GM12878 (cell line): Measurements from ENCODE around the gene FIBCD1. TPM values are rescaled to one million over a fixed set of nuclear protein-coding genes. Genes with fewer than 3 reads are reported as not detected.

ENCODE experiments used
- ATAC-seq: fragments of 200-7000 bp; cut with Tn5 transposase; 3 replicates; pipeline ENCODE4 v1.9.1; 2020; ENCODE audit warnings: mild to moderate bottlenecking, moderate library complexity
- BruUV-seq: library from RNA; stranded (reverse); fragments of 400-500 nt; replicated peaks from 2 replicates; lab custom pipeline; 2021; lab: Mats Ljungman, UMichigan
- CTCF ChIA-PET: fragments of 300-600 bp; sonication (Branson Sonifier 250); formaldehyde crosslinking; extraction: SDS; loops from one replicate; lab custom pipeline; 2021; ENCODE audit warnings: inconsistent platforms; lab: Yijun Ruan, JAX
- POLR2A ChIA-PET: fragments of 350-600 bp; formaldehyde crosslinking; extraction: SDS; loops from one replicate; lab custom pipeline; 2021; ENCODE audit warnings: inconsistent platforms; lab: Charles Lee
- RAD21 ChIA-PET: fragments of 300-600 bp; sonication (Branson Sonifier 250); formaldehyde crosslinking; loops from one replicate; lab custom pipeline; 2023; ENCODE audit warnings: antibody characterized with exemption; ENCODE audit not compliant: unreplicated experiment; lab: Charles Lee
- SMC1A ChIA-PET: fragments of 300-600 bp; sonication (Branson Sonifier 250); formaldehyde crosslinking; loops from one replicate; lab custom pipeline; 2023; ENCODE audit not compliant: unreplicated experiment, uncharacterized antibody; lab: Charles Lee
- DNase-seq: peaks from one replicate; pipeline ENCODE4 v3.0.0-alpha.2; 2011; ENCODE audit warnings: low read depth, low spot score
- FAIRE-seq: peaks from 3 replicates; lab custom pipeline; 2011; peaks lifted over from hg19 to GRCh38; lab: Jason Lieb, UNC
- H2AFZ ChIP-seq: 2 replicates; pipeline ENCODE4 v1.6.0; 2011; ENCODE audit warnings: low read depth, low read length, control low read depth; ENCODE audit not compliant: control insufficient read depth
- H3K27ac ChIP-seq: 2 replicates; pipeline ENCODE4 v1.5.1; 2011; ENCODE audit warnings: control low read depth; ENCODE audit not compliant: control insufficient read depth, insufficient read depth
- H3K27me3 ChIP-seq, 2 experiments: replicated peaks in 1 of 2; 2 replicates each; pipeline versions ENCODE4 v1.6.0 to v1.6.1; 2011; ENCODE audit warnings: low read length in 1 of 2; ENCODE audit not compliant: control insufficient read depth in 2 of 2, insufficient read depth in 2 of 2
- H3K36me3 ChIP-seq, 2 experiments: 2 replicates each; pipeline ENCODE4 v1.5.1; 2011; ENCODE audit warnings: low read length in 1 of 2; ENCODE audit not compliant: control insufficient read depth in 2 of 2, insufficient read depth in 2 of 2
- H3K4me1 ChIP-seq: 2 replicates; pipeline ENCODE4 v1.6.1; 2011; ENCODE audit warnings: mild to moderate bottlenecking, low read length, moderate library complexity, mixed read lengths; ENCODE audit not compliant: control insufficient read depth, insufficient read depth
- H3K4me2 ChIP-seq: 2 replicates; pipeline ENCODE4 v1.6.0; 2011; ENCODE audit warnings: control low read depth; ENCODE audit not compliant: control insufficient read depth, insufficient read depth
- H3K4me3 ChIP-seq: fragments of 200-600 bp; sonication (generic); 2 replicates; pipeline ENCODE4 v1.5.1; 2016
- H3K79me2 ChIP-seq: 2 replicates; pipeline ENCODE4 v1.6.0; 2011; ENCODE audit warnings: low read length; ENCODE audit not compliant: control insufficient read depth, insufficient read depth
- H3K9ac ChIP-seq: 2 replicates; pipeline ENCODE4 v1.8.0; 2011; ENCODE audit warnings: low read length, control low read depth, mixed read lengths; ENCODE audit not compliant: control insufficient read depth, insufficient read depth
- H3K9me3 ChIP-seq: replicated peaks from 3 replicates; pipeline ENCODE4 v1.5.1; 2011; ENCODE audit warnings: mild to moderate bottlenecking, low read length; ENCODE audit not compliant: control insufficient read depth, insufficient read depth
- H4K20me1 ChIP-seq: 2 replicates; pipeline ENCODE4 v1.6.0; 2011; ENCODE audit not compliant: control insufficient read depth, insufficient read depth
- E2F8 ChIP-seq: fragments of 450-650 bp; IDR thresholded peaks from 2 replicates; pipeline ENCODE4 v1.6.1; 2018; ENCODE audit warnings: mild to moderate bottlenecking, low read depth, moderate library complexity; ENCODE audit not compliant: partially characterized antibody
- EP300 ChIP-seq, 2 experiments: fragments of 150-350 bp in 1 of 2; IDR thresholded peaks; 2 replicates each; pipeline ENCODE4 v1.6.1; 2011 to 2012; ENCODE audit warnings: low read depth in 2 of 2, low read length in 2 of 2, borderline replicate concordance in 1 of 2, improper control_type of control experiment in 1 of 2, inconsistent platforms in 1 of 2; ENCODE audit not compliant: control insufficient read depth in 1 of 2
- EZH2 ChIP-seq: IDR thresholded peaks from 2 replicates; pipeline ENCODE4 v1.6.1; 2012; ENCODE audit warnings: low read depth, mild to moderate bottlenecking, control low read depth, inconsistent platforms, low read length, borderline replicate concordance; ENCODE audit not compliant: control insufficient read depth
- NKRF ChIP-seq: fragments of 450-650 bp; conservative IDR thresholded peaks from 2 replicates; pipeline ENCODE4 v1.6.1; 2017; ENCODE audit warnings: mild to moderate bottlenecking, moderate library complexity
- NR2C2 ChIP-seq: IDR thresholded peaks from 2 replicates; pipeline ENCODE4 v1.6.1; 2011; ENCODE audit warnings: borderline replicate concordance, low read depth; ENCODE audit not compliant: control insufficient read depth, insufficient read length
- SPI1 ChIP-seq: IDR thresholded peaks from 2 replicates; pipeline ENCODE4 v1.6.1; 2011; ENCODE audit warnings: low read depth, mild to moderate bottlenecking, low read length, moderate library complexity, borderline replicate concordance; ENCODE audit not compliant: insufficient read depth
- USF2 ChIP-seq: IDR thresholded peaks from 2 replicates; pipeline ENCODE4 v1.6.1; 2011; ENCODE audit warnings: low read depth, low read length, improper control_type of control experiment, borderline replicate concordance
- ZNF592 ChIP-seq: fragments of 450-650 bp; IDR thresholded peaks from 2 replicates; pipeline ENCODE4 v1.6.1; 2017; ENCODE audit warnings: mild to moderate bottlenecking, moderate library complexity
- ZNF622 ChIP-seq: fragments of 450-650 bp; IDR thresholded peaks from 2 replicates; pipeline ENCODE4 v1.6.1; 2017; ENCODE audit warnings: mild to moderate bottlenecking, inconsistent platforms
- WGBS: methylation state at CpG from one replicate; pipeline ENCODE4 v1.1.6; 2016; ENCODE audit warnings: low lambda C conversion rate; ENCODE audit not compliant: insufficient replicate concordance, insufficient coverage; ENCODE audit errors: missing lambda C conversion rate; 5-methylcytosine and 5-hydroxymethylcytosine counted together
- in situ Hi-C: fragments of 300-500 bp; cut with MboI; formaldehyde crosslinking; loops from 9 replicates; pipeline ENCODE4 v1.14.3; 2018; ENCODE audit warnings: mixed read lengths
- intact Hi-C: fragments of 100-400 bp; cut with micrococcal nuclease; formaldehyde crosslinking; loops from one replicate; pipeline ENCODE4 v1.14.2; 2022; ENCODE audit not compliant: unreplicated experiment
- polyA plus RNA-seq, 11 experiments: library from polyadenylated mRNA; depleted of rRNA in 4 of 11; unstranded in 6 of 11; stranded (reverse) in 5 of 11; fragments of >200 nt; fragmentation: Nextera tagmentation in 4 of 11; fragmentation: Illumina TruSeq in 1 of 11; extraction: Ambion mirVana in 4 of 11; extraction: Trizol in 1 of 11; gene quantifications; 1 replicate in 1 of 11; 2 replicates in 10 of 11; pipeline versions ENCODE4 v1.2.1 to v1.2.3, GENCODE V29; 2011 to 2016; ENCODE audit warnings: inconsistent platforms in 2 of 11, missing spikeins in 2 of 11, low read depth in 1 of 11
- total RNA-seq, 4 experiments: library from RNA; depleted of rRNA in 3 of 4; stranded (reverse); fragments of >200 nt in 3 of 4; fragmentation: Illumina TruSeq in 1 of 4; extraction: Trizol in 1 of 4; gene quantifications; 2 replicates each; pipeline versions ENCODE4 v1.2.1 to v1.2.3, GENCODE V29; 2013 to 2021

The FIBCD1 gene
- total and polyA plus RNA-seq, 10 of the 15 experiments (the other 5 are each of a cell fraction or from before 2014, with no cell fraction given), result 0.04 to 0.95 (median 0.25) TPM; not detected in 6

- no peaks in the 10 kb centered on the region for H3K4me1 ChIP-seq
- POLR2A ChIA-PET, result interaction anchor here (0.5 to 1.5 kb wide), 2 partner anchors 11 to 22 kb away, joined by 4 to 6 read pairs; no protein-coding TSS in a partner anchor
- 93% methylated on average over 20 of the region's 20 CpGs for WGBS
- no peak overlapping the region for H3K4me3 ChIP-seq
- H3K27me3 ChIP-seq, result no peaks in the 10 kb centered on the region
- ATAC-seq (no peak), FAIRE-seq (no peak), DNase-seq (no peak)
- no peaks in the 10 kb centered on the region for H4K20me1 ChIP-seq
- no peaks in the 10 kb centered on the region for H3K79me2 ChIP-seq
- H3K9me3 ChIP-seq, result no peaks in the 10 kb centered on the region
- in situ Hi-C loops, result no loop called here
- RAD21 ChIA-PET, result interaction anchor here (0.5 kb wide), 1 partner anchor 47 kb away, joined by 4 read pairs; no protein-coding TSS in a partner anchor
- CTCF ChIA-PET, result interaction anchor here (1.1 to 2.0 kb wide), 11 partner anchors 13 to 177 kb away, joined by 3 to 11 read pairs (median 4); partner anchors contain the start of gene EXOSC2
- H3K9ac ChIP-seq, result no peak overlapping the region
- no peak overlapping the region for H3K27ac ChIP-seq
- intact Hi-C loops, result no loop called here
- SMC1A ChIA-PET, result interaction anchor here (0.6 to 2.2 kb wide), 4 partner anchors 13 to 144 kb away, joined by 3 to 8 read pairs (median 5); no protein-coding TSS in a partner anchor
- BruUV-seq, result no TSS peak
- H2AFZ ChIP-seq, result no peak overlapping the region
- H3K4me2 ChIP-seq, result no peak overlapping the region
- H3K36me3 ChIP-seq, result peaks cover 20 to 21% of the 10 kb centered on the region in 2 experiments; a peak in 3 of 4 replicates
- TF ChIP-seq EP300 (IDR thresholded peaks at IDR 0.05; ENCODE audit: borderline replicate concordance in 1 of 2, control insufficient read depth in 1 of 2, low read depth in 2 of 2, low read length in 2 of 2) (no peak), EZH2 (no peak), ZNF592 (no peak), NKRF (no peak), USF2 (no peak), E2F8 (no peak), SPI1 (no peak), ZNF622 (no peak), NR2C2 (no peak)
These were observed 80.0 kb downstream of the FIBCD1 start for GRCh38 chr9:130858739-130859705.
